ENCODE results near the gene POLN. TPM values are rescaled to one million over a fixed set of nuclear protein-coding genes. Genes with fewer than 3 reads are reported as not detected.

Gene POLN
- total RNA-seq, 4 donors from 2014 or later, result 0.70 to 6.6 (median 3.2) TPM

DNA sequence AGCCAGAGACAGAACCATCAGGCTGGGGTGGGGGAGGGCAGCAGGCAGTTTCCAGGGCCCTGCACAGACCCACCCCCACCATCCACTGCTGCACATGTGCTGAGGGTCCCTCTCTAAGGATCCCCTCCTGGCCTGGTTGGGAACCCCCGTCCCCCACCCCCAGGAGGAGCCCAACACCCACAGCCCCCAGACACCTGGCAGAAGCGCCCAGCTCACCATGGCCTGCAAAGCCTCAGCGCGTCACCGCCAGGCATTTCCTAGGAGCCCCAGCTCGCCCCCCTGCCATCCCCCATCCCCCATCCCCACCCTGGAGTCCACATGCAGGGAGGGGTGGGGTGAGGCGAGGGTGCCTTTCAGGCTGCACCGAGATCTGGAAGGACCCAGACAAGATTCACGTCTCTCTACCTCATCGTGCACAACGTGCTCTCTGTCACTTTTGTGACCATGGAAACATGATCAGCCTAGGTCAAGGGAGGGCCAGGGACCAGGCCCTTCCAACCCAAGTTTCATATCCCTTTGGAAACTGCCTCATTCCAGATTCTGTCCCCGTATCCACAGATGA, 10.7 kb upstream of the POLN start:
- TF ChIP-seq POLR2A (IDR thresholded peaks at IDR 0.05), result no peak
- TF ChIP-seq, protein P1, sequence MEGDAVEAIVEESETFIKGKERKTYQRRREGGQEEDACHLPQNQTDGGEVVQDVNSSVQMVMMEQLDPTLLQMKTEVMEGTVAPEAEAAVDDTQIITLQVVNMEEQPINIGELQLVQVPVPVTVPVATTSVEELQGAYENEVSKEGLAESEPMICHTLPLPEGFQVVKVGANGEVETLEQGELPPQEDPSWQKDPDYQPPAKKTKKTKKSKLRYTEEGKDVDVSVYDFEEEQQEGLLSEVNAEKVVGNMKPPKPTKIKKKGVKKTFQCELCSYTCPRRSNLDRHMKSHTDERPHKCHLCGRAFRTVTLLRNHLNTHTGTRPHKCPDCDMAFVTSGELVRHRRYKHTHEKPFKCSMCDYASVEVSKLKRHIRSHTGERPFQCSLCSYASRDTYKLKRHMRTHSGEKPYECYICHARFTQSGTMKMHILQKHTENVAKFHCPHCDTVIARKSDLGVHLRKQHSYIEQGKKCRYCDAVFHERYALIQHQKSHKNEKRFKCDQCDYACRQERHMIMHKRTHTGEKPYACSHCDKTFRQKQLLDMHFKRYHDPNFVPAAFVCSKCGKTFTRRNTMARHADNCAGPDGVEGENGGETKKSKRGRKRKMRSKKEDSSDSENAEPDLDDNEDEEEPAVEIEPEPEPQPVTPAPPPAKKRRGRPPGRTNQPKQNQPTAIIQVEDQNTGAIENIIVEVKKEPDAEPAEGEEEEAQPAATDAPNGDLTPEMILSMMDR (IDR thresholded peaks at IDR 0.05), result no peak
- H3K27ac ChIP-seq, result no peak overlapping the region

DNA sequence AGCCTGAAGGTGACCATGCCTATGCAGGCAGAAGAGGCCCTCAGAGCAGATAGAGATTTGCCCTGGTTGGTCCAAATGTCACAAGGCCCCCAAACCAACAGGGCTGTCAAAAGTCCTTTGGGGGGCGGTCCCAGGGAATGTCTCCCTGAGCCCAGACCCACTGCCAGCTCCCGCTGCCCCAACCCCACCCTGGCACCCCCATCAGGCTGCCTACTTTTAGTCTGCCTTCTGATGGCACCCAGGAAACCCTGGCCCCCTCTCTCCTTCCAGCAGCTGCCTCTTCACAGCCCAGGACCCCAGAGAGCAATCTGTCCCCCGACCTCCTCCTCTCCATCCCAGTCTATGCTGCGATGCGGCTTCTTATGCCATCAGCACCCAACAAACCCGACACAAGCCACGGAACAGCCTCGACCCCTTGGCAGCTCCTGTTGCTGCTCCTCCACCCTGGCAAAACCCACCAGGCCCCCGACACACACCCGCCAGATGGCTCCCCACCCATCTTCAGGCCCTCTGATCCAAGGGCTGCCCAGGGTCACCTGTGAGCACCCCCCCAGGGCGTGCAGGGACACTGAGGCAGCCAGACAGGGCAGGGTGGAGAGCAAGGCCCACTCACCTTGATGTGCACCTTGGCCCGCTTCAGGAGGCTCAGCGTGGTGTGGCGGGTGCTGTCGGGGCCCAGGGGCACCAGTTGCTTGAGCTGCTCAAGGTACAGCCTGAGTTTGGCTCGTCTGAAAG, 10.0 kb upstream of the POLN start:
- H3K4me3 ChIP-seq, result no peak overlapping the region
- H3K27me3 ChIP-seq, result no peaks in the 10 kb centered on the region
- no peak for TF ChIP-seq POLR2A (IDR thresholded peaks at IDR 0.05)
- TF ChIP-seq, protein P1 (IDR thresholded peaks at IDR 0.05), result no peak
- H3K9me3 ChIP-seq, result no peaks in the 10 kb centered on the region
- peaks cover 0 to 18% (median 3%) of the 10 kb centered on the region in 4 donors for H3K4me1 ChIP-seq
- peaks cover 0 to 83% (median 0%) of the 10 kb centered on the region in 3 donors for H3K36me3 ChIP-seq
- peak in 2 of 3 donors; percentile 11 to 41 for DNase-seq
- H3K27ac ChIP-seq, result no peak overlapping the region

More for the DNA sequence above, 10.7 kb upstream of the POLN start:
- Histone ChIP-seq H3K4me1 (peaks cover 0 to 25% (median 6%) of the 10 kb centered on the region in 4 donors), H3K9me3 (no peaks in the 10 kb centered on the region), H3K27me3 (no peaks in the 10 kb centered on the region), H3K36me3 (peaks cover 0 to 86% (median 0%) of the 10 kb centered on the region in 3 donors), H3K4me3 (no peak overlapping the region)
- DNase-seq, result peak in 2 of 3 donors; percentile 12 to 34

DNA sequence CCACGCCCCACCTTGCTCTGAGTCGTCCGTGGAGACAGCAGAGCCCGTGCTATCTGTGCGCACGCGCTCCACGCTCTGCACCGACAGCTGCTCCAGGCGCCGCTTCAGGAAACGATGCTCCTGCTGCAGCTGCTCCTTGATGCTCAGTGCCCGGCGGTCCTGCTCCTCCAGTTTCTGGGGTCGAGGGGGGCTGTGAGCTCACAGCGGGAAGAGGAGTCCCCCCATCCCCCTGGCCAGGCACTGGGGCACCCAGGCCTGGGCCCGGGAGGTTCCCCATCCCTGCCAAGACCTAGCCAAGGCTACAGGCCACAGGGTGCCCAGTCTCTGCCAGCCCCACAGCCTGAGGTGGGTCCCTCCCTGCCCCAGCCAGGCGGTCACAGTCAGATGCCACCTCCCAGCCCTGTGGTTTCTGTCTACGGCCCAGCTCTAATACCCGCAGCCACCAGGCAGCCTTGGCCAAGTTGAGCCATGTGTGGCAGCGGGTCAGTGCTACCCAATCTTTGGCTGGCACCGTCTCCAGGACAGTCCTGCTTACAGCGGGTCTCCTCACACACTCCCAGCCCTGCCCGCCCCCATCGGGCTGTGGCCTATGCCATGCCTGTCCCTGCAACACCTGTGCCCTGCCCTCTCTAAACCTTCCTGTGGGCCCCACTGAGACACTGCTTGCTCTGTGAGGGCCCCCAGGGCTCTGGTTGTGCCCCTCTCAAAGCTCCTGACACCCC, 9.3 kb upstream of the POLN start:
- Histone ChIP-seq H3K36me3 (peaks cover 0 to 78% (median 0%) of the 10 kb centered on the region in 3 donors), H3K4me3 (no peak overlapping the region), H3K27me3 (no peaks in the 10 kb centered on the region), H3K9me3 (no peaks in the 10 kb centered on the region), H3K27ac (no peak overlapping the region), H3K4me1 (peaks cover 0 to 11% (median 0%) of the 10 kb centered on the region in 4 donors)
- TF ChIP-seq, protein P1 (IDR thresholded peaks at IDR 0.05), result no peak
- no peak for TF ChIP-seq POLR2A (IDR thresholded peaks at IDR 0.05)
- peak in 2 of 3 donors; percentile 6 to 43 for DNase-seq

DNA sequence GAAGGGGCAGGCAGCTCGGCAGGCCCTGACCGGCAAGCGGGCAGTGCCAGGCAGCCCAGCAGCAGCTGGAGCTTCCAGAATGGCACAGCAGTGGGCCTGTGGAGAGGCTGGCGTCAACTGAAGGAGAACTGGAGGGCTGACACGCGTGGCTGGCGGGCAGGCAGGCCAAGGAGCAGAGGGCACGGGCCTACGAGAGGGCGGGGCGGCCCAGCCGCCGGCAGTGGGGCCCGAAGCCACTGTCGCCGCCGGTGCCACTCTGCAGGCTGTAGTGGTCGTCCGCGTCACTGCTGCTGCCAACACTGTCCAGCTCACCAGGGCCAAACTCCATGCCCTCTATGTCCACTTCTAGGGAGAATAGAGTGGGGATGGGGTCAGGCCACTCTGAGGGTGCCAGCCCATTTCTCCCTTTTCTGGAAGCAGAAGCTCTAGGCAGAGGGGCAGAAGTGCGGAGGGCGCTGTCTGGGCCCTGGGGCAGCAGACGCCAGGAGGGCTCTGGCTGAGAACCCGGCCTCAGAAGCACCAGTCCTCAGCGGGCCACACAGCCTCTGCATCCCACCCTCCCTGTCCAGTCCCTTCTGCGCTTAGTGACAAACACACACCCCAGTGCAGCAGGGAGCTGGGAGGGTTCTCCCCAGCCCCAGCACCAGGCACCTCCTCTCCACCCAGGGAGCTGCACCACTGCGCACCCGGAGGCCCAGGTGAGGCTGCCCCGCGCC, 8.6 kb upstream of the POLN start:
- Histone ChIP-seq H3K27ac (no peak overlapping the region), H3K36me3 (peaks cover 0 to 75% (median 0%) of the 10 kb centered on the region in 3 donors), H3K4me3 (no peak overlapping the region)

More for the DNA sequence above, 8.6 kb upstream of the POLN start:
- TF ChIP-seq, protein P1 (IDR thresholded peaks at IDR 0.05), result no peak
- no peak for TF ChIP-seq POLR2A (IDR thresholded peaks at IDR 0.05)
- H3K4me1 ChIP-seq, result peaks cover 0 to 7% (median 0%) of the 10 kb centered on the region in 4 donors
- no peaks in the 10 kb centered on the region for H3K9me3 ChIP-seq
- no peaks in the 10 kb centered on the region for H3K27me3 ChIP-seq
- peak in 1 of 3 donors; percentile 43 for DNase-seq
